ENCODE results near the gene CDH2.
"Not testable (repeated sequence)": the region's sequence is repeated elsewhere in the genome, so short reads cannot be mapped to it uniquely, and the experiment has no call there.

CDH2 gene

GRCh38 chr18:27970321-27970720 is 206.6 kb downstream of the CDH2 start:
- DNase-seq, result no peak

GRCh38 chr18:27969206-27969605 is 207.7 kb downstream of the CDH2 start:
- DNase-seq, result no peak

- no peak for DNase-seq
These were observed 208.8 kb downstream of the CDH2 start for GRCh38 chr18:27967913-27968824.

GRCh38 chr18:27966881-27967280 is 210.0 kb downstream of the CDH2 start:
- DNase-seq, result no peak

- no peak for DNase-seq
These were observed 212.1 kb downstream of the CDH2 start for GRCh38 chr18:27964811-27965210.

GRCh38 chr18:27959101-27959500 is 217.8 kb downstream of the CDH2 start:
- DNase-seq, result no peak

GRCh38 chr18:27956001-27956640 is 220.8 kb downstream of the CDH2 start:
- no peak for DNase-seq

- no peak for DNase-seq
These were observed 222.7 kb downstream of the CDH2 start for GRCh38 chr18:27954226-27954625.

- no peak for DNase-seq
These were observed 224.2 kb downstream of the CDH2 start for GRCh38 chr18:27952741-27953140.

GRCh38 chr18:27950648-27951228 is 226.2 kb downstream of the CDH2 start:
- DNase-seq, result no peak

- no peak for DNase-seq
These were observed 227.9 kb downstream of the CDH2 start for GRCh38 chr18:27948986-27949385.

GRCh38 chr18:27942706-27943105 is 234.2 kb downstream of the CDH2 start:
- no peak for DNase-seq

- no peak for DNase-seq
These were observed 245.4 kb downstream of the CDH2 start for GRCh38 chr18:27931535-27931934.

- DNase-seq, result no peak
These were observed 254.2 kb downstream of the CDH2 start for GRCh38 chr18:27922780-27923179.

- no peak for DNase-seq
These were observed 254.8 kb downstream of the CDH2 start for GRCh38 chr18:27921904-27922751.

GRCh38 chr18:27921392-27921791 is 255.5 kb downstream of the CDH2 start:
- DNase-seq, result no peak

GRCh38 chr18:27920836-27921235 is 256.1 kb downstream of the CDH2 start:
- DNase-seq, result no peak

GRCh38 chr18:27906189-27906588 is 270.7 kb downstream of the CDH2 start:
- DNase-seq, result not testable (repeated sequence)

- DNase-seq, result no peak
These were observed 273.0 kb downstream of the CDH2 start for GRCh38 chr18:27903906-27904305.

- DNase-seq, result no peak
These were observed 275.3 kb downstream of the CDH2 start for GRCh38 chr18:27901424-27902226.

All from hematopoietic multipotent progenitor cell treated with erythropoietin and hydrocortisone succinate and interleukin-3 and kit ligand, for 6 days (in vitro differentiated cells).